Left kidney (tissue), 2 donors: ENCODE results near the gene MME. TPM values are rescaled to one million over a fixed set of nuclear protein-coding genes. Genes with fewer than 3 reads are reported as not detected.
A peak's percentile ranks its signal among the peaks of the same experiment; 100 is the strongest.
"Not testable (repeated sequence)": the region's sequence is repeated elsewhere in the genome, so short reads cannot be mapped to it uniquely, and the experiment has no call there.

Experiments used
- DNase-seq: peaks from one replicate; pipeline ENCODE4 v3.0.0-alpha.2; 2013
- polyA plus RNA-seq: library from polyadenylated mRNA; unstranded; fragments of 120-200 nt; gene quantifications from one replicate; pipeline ENCODE4 v1.2.1, GENCODE V29; 2013; ENCODE audit not compliant: insufficient read length

MME gene
- polyA plus RNA-seq, 1 donor: 467 TPM

- DNase-seq: no peak
Measured at GRCh38 chr3:155192957-155193746, 113.0 kb downstream of the MME start.

- no peak for DNase-seq
Measured at GRCh38 chr3:155193868-155194267, 113.7 kb downstream of the MME start.

- no peak for DNase-seq
Measured at GRCh38 chr3:155194973-155195957, 115.1 kb downstream of the MME start.

DNA sequence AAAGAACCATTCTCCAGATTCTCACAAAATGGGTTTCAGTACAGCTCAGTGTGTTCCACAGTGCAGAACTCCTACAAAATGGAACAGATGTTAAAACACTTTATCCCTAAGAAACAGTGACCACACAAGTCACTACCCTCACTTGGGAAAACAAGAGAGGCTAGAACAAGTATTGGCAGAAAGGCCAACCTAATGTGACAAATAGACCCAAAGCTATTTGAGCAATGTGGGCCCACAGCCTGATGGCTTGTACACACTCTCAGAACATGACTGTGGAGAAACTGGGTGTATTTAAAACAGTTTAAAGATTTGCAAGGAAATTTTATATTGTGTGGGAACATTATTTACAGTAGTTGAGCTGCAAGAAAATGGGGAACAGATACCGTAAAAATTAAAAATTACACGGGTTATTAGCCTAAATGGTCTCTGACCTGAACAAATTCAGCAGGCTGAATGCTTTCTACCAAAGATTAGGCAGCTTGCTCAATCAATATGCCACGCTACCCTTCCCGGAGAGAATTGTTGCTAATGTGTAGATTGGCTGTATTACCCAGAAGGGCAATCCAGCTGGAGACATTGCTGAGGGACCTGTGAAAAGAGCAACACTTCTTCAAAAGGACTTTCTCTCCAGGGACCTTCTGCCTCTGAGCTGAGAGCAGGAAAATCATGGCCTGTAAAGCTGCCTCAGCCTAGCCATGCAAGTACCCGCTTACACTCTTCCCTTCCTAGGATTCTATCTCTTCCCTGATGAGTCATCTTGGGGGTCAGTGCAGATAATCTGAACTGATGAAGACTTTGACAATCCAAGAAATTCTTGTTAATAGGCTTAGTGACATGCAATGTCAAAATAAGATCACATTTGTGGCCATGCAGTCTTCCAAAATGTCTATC lies 116.3 kb downstream of the MME start:
- no peak for DNase-seq

GRCh38 chr3:155197786-155198185 lies 117.7 kb downstream of the MME start:
- DNase-seq: no peak

DNA sequence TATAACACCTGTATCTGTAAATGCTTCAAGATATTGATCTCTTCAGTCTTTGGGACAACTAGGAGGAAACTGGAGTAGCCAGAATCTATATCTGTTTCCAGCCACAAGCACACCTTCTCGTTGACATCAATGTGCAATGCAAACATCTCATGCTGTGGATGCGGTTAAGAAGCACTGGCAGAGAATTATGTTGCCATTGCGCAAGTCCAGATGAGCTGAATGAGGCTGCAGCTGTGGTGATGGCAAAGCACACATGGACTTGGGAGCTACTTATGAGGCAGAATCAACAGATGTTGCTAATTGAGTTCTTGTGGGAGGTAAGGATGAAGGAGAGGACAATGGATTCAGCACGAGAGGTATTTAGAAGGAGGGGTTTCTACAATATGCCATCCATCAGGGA lies 122.5 kb downstream of the MME start:
- no peak for DNase-seq

DNA sequence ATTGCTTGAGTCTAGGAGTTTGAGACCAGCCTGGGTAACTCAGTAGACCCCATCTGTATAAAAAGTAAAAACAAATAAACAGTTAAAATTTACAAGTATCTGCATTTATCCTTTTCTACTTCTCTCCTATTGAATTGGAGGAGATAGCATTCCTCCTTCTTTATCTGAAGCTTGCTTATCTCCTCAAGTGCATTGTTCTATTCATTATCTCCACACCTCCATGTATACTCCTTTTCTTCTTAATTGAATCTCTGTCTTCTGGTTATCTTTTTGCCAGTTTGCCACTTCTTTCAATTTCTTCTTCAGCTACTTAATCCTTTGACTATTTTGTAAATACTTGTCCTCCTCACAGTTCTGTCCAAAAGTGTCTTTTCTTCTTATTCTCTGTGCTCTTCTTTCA lies 124.7 kb downstream of the MME start:
- DNase-seq: no peak

GRCh38 chr3:155208183-155208800 lies 128.2 kb downstream of the MME start:
- no peak for DNase-seq

GRCh38 chr3:155210736-155211135 lies 130.6 kb downstream of the MME start:
- no peak for DNase-seq

- no peak for DNase-seq
Measured at GRCh38 chr3:155211266-155211665, 131.1 kb downstream of the MME start.

- no peak for DNase-seq
Measured at GRCh38 chr3:155211940-155212339, 131.8 kb downstream of the MME start.

DNA sequence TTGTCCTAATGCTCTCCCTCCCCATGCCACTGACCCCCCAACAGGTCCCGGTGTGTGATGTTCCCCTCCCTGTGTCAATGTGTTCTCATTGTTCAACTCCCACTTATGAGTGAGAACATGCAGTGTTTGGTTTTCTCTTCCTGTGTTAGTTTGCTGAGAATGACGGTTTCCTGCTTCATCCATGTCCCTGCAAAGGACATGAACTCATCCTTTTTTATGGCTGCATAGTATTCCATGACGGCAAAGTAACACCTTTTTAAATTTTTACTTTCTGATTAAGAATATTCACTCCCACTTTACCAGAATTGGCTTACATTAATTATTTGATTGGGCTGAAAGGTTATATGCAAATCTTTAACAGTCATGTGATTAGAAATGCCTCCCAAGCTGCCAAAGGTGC lies 135.9 kb downstream of the MME start:
- not testable (repeated sequence) for DNase-seq

GRCh38 chr3:155217591-155217990 lies 137.5 kb downstream of the MME start:
- no peak for DNase-seq

- DNase-seq: no peak
Measured at GRCh38 chr3:155218462-155218861, 138.3 kb downstream of the MME start.

DNA sequence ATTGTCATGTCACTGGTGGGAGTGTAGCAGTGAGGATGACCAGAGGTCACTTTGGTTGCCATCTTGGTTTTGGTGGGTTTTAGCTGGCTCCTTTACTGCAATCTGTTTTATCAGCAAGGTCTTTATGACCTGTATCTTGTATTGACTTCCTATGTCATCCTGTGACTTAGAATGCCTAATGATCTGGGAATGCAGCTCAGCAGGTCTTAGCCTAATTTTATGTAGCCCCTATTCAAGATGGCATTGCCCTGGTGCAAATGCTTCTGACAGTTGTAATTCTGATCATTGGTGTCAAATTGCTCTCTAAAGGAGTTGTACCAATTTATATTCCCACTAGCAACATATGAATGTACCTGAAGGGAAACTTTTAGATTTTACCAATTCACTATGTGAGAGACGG lies 139.0 kb downstream of the MME start:
- DNase-seq: no peak

DNA sequence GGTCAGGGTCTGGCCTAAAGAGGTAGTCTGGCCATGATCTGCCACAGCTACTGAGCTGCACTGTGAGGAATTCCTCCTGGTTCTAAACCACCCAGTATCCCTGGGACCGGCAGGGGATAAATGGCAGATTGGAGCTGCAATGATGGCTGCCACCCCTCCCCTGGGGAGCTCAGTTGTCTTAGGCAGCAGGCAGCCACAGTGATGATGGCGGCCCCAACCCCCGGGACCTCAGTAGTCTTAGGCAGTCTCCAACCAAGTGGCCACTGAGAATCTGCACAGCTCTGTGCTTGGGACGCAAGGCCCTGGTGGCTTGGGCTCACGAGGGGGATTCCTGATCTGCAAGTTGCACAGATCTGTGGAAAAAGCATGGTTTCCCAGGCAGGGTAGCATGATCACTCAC lies 145.3 kb downstream of the MME start:
- DNase-seq: no peak

GRCh38 chr3:155227141-155227540 lies 147.0 kb downstream of the MME start:
- no peak for DNase-seq

GRCh38 chr3:155228676-155229075 lies 148.6 kb downstream of the MME start:
- DNase-seq: peak; percentile 29

GRCh38 chr3:155229086-155229485 lies 149.0 kb downstream of the MME start:
- DNase-seq: no peak

DNA sequence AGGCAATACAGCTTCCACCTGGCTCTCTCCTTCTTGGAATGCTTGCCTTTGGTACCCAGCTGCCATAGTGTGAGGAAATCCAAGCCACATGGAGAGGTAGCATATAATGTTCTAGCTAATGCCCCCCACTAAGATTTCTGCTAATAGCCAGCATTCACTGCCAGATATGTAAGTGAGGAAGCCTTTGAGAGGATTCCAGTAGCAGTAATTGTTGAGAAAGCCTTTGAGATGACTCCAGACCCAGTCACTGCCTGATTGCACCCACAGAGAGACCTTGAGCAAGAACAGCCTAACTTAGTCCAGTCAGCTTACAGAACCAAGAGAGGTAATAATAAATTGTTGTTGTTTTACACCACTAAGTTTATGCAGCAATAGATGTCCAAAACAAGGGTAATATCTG lies 150.3 kb downstream of the MME start:
- no peak for DNase-seq

DNA sequence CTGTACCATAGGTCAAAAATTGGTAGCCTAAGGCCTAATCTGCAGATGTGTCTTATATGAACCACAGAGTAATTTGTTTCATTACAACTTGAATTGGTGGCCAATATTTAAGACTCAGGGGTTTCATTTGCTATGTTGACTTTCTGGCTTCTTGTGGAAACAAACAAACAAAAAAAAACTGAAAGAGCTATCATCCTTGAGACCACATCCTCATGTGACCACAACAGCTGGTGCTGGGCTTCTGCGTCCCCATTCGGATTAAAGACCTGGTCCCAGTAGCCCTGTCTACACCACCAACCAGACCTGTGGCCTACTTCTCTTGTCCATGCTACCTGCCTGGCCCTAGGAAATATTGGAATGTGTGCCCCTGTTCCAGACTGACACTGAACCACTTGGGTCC lies 151.7 kb downstream of the MME start:
- DNase-seq: no peak

GRCh38 chr3:155232605-155233004 lies 152.5 kb downstream of the MME start:
- DNase-seq: no peak
